Muscle layer of duodenum (tissue), 2 donors: Measurements from ENCODE around the gene NCKAP5.

Experiments used
- H3K27ac ChIP-seq: one replicate; pipeline ENCODE4 v1.7.0; 2013; ENCODE audit warnings: mild to moderate bottlenecking, low read length
- H3K27me3 ChIP-seq: one replicate; pipeline ENCODE4 v1.7.0; 2013; ENCODE audit warnings: low read depth, mild to moderate bottlenecking, control low read depth, low read length
- H3K36me3 ChIP-seq, 2 donors: one replicate each; pipeline ENCODE4 v1.7.0; 2013; ENCODE audit warnings: low read length in 2 of 2, control low read depth in 1 of 2, mild to moderate bottlenecking in 1 of 2; ENCODE audit not compliant: insufficient read depth in 2 of 2, control insufficient read depth in 1 of 2
- H3K4me1 ChIP-seq, 2 donors: one replicate each; pipeline ENCODE4 v1.7.0; 2013; ENCODE audit warnings: low read length in 2 of 2, mild to moderate bottlenecking in 2 of 2, control low read depth in 1 of 2, moderate library complexity in 1 of 2; ENCODE audit not compliant: insufficient read depth in 2 of 2, control insufficient read depth in 1 of 2
- H3K4me3 ChIP-seq, 2 donors: one replicate each; pipeline ENCODE4 v1.7.0; 2013; ENCODE audit warnings: low read length in 2 of 2, low read depth in 1 of 2, mild to moderate bottlenecking in 1 of 2
- H3K9me3 ChIP-seq, 2 donors: one replicate each; pipeline ENCODE4 v1.7.0; 2013; ENCODE audit warnings: low read length in 2 of 2, control low read depth in 1 of 2, mild to moderate bottlenecking in 1 of 2; ENCODE audit not compliant: control insufficient read depth in 1 of 2
- donor health status: healthy.

Gene NCKAP5

DNA sequence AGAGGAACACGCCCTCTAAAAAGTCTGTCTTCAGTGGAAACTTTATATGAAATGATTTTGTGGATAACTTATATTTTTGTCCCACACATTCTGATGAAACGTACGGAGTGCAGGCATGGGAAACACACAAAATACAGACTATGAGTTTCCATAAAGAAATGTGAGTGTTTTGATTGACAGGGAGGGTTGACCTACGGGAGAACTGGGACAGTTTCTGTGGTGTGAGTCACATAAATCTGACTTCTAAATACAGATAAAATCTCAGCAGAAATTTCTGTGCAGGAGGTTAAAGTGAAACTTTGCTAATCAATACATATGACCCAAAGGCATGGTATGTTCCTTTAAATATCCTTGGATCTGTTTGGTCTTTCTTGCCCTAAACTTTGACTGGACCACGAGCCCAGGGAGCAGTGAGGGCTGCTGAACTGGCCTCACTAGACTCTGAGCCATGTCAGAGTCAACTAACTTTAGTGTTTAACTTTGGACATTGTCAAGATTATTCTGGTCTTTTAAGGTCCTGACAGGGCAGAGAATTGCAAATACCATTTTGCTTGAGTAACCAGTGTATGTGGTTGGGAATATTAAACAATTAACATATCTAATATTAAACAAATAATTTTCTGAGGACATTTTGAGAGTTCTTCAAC, 691.4 kb downstream of the NCKAP5 start:
- no peaks in the 10 kb centered on the region for H3K4me1 ChIP-seq
- no peaks in the 10 kb centered on the region for H3K9me3 ChIP-seq
- H3K4me3 ChIP-seq = no peak overlapping the region
- H3K36me3 ChIP-seq = no peaks in the 10 kb centered on the region
- no peak overlapping the region for H3K27ac ChIP-seq
- no peaks in the 10 kb centered on the region for H3K27me3 ChIP-seq

DNA sequence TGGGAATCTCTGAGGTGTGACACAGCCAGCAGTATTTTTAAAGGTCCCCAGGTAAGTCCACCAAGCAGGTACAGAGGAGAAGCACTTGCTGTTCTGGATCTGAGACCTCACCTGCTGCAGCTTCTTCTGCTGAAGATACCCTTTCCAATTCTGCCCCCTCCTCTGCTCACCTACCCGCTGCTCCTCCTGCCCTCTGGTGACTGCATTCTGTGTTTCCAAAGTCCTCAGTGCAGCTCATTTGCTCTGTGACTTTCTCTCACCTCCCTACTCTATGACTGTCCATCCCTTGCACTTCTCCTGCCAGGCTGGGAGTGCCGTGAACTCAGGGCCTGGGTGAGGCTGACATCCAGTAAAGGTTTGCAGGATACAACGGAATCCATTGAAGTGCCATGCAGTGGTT, 693.1 kb downstream of the NCKAP5 start:
- H3K9me3 ChIP-seq = no peaks in the 10 kb centered on the region
- no peaks in the 10 kb centered on the region for H3K27me3 ChIP-seq
- no peak overlapping the region for H3K27ac ChIP-seq
- no peaks in the 10 kb centered on the region for H3K36me3 ChIP-seq
- no peaks in the 10 kb centered on the region for H3K4me1 ChIP-seq
- no peak overlapping the region for H3K4me3 ChIP-seq

DNA sequence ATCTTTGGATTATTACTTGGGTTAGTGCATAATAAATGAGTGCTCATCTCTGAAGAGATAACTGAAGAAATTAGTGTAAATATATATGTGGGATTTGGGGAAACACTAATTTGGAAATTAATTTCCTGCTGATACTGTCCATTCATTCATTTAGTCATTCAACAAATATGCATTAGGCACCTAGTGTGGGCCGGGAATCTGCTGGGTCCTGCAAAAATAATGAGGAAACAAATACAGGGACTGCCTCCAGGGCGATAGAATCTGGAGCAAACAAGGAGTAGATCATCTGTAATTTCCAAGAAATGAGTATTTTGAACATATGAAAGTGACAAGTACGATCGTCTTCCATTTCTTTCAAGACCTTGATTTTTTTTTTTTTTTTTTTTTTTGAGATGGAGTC, 694.5 kb downstream of the NCKAP5 start:
- Histone ChIP-seq H3K4me3 (no peak overlapping the region), H3K27ac (no peak overlapping the region), H3K9me3 (no peaks in the 10 kb centered on the region)

DNA sequence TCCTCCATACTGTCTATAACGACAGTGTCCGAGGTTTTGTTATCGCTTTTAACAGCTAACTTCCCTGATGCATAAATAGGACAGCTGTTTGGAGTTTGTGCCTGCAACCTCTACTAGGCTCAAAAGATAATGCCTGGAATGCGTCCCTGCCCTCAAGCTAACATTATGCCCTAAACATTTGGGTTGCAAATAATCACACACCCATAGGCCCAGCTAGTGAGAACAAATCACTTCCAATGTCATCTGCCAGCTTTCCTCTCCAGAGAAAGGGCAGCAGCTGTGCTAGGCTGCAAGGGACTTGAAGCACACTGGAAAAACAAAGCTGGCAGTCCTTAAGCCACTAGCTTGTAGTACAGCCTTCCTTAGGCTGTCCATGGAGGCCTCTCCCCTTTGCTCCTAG, 696.4 kb downstream of the NCKAP5 start:
- Histone ChIP-seq H3K36me3 (no peaks in the 10 kb centered on the region), H3K4me3 (no peak overlapping the region), H3K4me1 (no peaks in the 10 kb centered on the region), H3K9me3 (no peaks in the 10 kb centered on the region), H3K27me3 (no peaks in the 10 kb centered on the region), H3K27ac (no peak overlapping the region)

More for the DNA sequence above, 694.5 kb downstream of the NCKAP5 start:
- no peaks in the 10 kb centered on the region for H3K4me1 ChIP-seq
- no peaks in the 10 kb centered on the region for H3K27me3 ChIP-seq
- no peaks in the 10 kb centered on the region for H3K36me3 ChIP-seq

DNA sequence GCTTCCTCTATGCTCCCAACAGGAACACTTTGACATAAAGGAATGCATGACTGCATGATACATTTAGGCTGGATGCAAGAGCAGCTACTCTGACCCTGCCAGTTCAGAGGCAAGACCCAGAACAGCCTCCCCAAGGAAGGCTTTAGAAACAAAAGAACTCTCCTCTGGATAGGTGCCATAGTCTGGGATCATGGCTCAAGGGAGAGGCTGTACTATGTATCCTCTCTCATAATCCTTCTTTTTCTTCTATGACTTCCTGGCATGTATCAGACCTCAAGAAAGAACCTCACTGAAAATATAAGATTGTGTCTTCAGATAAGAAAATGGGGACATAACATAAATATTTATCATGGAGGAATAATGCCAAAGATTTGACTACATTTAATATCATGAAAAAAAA, 704.3 kb downstream of the NCKAP5 start:
- no peaks in the 10 kb centered on the region for H3K36me3 ChIP-seq

DNA sequence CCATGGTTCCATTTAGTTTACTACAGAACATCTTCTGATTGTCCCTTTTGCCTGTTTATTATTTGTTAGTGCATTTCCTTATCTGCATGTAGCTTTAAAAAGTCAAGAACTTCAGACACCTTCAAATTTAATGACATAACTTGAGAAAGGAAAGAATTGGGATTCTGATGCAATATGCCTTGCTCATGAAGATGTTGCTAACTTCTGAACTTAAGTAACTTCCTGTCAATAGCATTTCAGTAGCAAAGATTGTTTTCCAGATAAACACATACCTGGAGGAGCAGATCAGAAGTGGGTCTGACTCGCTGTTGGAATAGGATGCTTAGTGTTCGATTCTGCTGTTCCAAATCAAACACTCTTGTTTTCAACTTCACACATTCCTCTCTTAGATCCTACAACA, 708.0 kb downstream of the NCKAP5 start:
- Histone ChIP-seq H3K27ac (no peak overlapping the region), H3K9me3 (no peaks in the 10 kb centered on the region), H3K4me1 (no peaks in the 10 kb centered on the region), H3K27me3 (no peaks in the 10 kb centered on the region), H3K36me3 (no peaks in the 10 kb centered on the region), H3K4me3 (no peak overlapping the region)

More for the DNA sequence above, 704.3 kb downstream of the NCKAP5 start:
- Histone ChIP-seq H3K27ac (no peak overlapping the region), H3K4me1 (no peaks in the 10 kb centered on the region), H3K9me3 (no peaks in the 10 kb centered on the region), H3K4me3 (no peak overlapping the region), H3K27me3 (no peaks in the 10 kb centered on the region)

DNA sequence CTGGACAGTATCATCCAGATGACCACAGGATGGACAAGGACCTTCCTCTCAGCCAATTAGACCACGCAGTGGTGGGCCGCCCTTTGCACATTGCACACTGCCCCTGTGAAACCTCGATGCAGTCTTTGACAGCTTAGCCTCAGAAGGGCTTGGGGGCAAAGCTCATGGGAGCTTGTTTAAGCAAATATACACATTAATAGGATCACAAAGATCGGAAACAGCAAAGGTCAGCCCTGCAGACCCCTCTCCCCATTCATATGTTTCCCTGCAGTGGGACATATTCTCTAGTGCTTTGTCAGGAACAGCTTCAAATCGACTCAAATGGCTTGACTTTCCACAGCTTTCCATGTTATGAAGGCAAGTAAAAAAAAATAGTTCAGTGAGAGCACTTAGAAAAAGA, 708.7 kb downstream of the NCKAP5 start:
- Histone ChIP-seq H3K27ac (no peak overlapping the region), H3K4me3 (no peak overlapping the region), H3K36me3 (no peaks in the 10 kb centered on the region), H3K4me1 (no peaks in the 10 kb centered on the region), H3K27me3 (no peaks in the 10 kb centered on the region), H3K9me3 (no peaks in the 10 kb centered on the region)

DNA sequence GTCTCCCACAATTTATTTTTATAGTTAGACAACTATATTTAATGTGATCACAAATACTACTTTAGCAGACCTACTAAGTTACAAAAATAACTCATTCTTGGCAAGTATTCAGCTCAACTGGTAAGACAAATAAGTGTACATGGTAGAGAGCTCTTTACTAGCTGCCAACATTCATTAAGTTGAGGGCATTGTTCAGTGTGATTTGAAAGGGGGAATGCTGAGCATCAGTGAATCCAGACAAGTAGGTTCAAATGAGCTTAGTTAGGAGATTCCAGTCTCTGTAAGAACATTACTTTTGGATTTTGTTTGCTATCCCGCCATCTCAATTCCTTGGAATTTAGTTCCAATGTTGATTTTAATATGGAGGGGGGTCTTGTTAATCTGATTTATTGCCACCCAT, 710.9 kb downstream of the NCKAP5 start:
- H3K27me3 ChIP-seq = no peaks in the 10 kb centered on the region
- no peak overlapping the region for H3K27ac ChIP-seq
- no peaks in the 10 kb centered on the region for H3K4me1 ChIP-seq
- H3K9me3 ChIP-seq = no peaks in the 10 kb centered on the region
- no peak overlapping the region for H3K4me3 ChIP-seq
- no peaks in the 10 kb centered on the region for H3K36me3 ChIP-seq

DNA sequence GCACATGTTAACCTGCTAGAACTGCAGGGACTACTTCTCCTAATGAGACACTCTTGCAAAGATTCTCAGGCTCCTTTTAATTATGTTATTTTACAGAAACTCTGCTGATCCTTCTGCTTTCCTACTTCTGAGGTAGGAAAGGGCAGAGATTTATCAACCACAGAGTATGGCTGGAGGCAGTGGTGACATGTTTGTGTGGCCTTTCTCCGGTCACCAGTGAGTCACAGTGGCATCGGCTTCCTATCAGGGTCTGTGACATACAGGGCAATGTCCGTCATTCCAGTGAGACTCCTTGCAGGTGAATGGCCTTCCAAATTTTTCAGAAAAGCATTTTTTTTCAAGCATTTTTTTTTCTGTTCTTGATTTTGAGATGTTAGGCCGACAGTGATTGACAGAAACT, 717.6 kb downstream of the NCKAP5 start:
- no peaks in the 10 kb centered on the region for H3K36me3 ChIP-seq
- no peak overlapping the region for H3K27ac ChIP-seq
- no peak overlapping the region for H3K4me3 ChIP-seq
- no peaks in the 10 kb centered on the region for H3K4me1 ChIP-seq
- H3K27me3 ChIP-seq = no peaks in the 10 kb centered on the region
- no peaks in the 10 kb centered on the region for H3K9me3 ChIP-seq

DNA sequence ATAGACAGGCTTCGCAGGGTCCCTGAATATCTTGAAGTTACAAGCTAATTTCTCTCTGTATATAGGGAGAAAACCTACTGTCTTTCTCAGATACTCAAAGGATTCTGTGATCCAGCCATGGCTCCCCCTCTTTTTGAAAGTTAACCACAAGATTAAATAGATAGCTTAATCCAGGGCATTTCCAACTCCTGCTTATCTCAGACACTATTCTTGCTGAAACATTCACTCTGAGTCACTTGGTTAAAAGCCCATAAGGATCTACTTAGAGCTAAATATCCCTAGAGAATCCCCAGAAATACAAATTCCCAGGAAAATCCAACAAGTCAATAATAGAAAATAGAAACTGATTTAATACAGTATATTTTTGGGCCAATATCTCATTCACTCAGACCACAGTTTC, 719.1 kb downstream of the NCKAP5 start:
- Histone ChIP-seq H3K27me3 (no peaks in the 10 kb centered on the region), H3K27ac (no peak overlapping the region), H3K4me3 (no peak overlapping the region), H3K9me3 (no peaks in the 10 kb centered on the region), H3K36me3 (no peaks in the 10 kb centered on the region), H3K4me1 (no peaks in the 10 kb centered on the region)

DNA sequence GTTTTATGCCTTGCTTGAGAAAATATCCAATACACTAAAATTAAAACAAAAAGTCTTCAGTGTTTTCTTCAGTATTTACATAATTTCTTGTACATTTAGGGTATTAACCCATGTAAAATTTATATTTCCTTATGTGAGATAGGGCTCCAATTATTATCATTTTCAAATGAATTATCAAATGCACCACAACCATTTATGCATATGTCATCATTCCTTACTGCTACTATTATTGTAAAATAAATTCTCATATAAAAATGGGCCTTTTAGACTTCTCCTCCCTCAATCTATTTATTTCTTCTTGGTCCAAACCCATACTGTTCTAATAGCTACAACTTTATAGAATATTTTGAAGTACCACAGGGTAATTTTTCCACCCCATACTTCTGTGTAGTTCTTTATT, 722.9 kb downstream of the NCKAP5 start:
- Histone ChIP-seq H3K4me3 (no peak overlapping the region), H3K4me1 (no peaks in the 10 kb centered on the region), H3K27me3 (no peaks in the 10 kb centered on the region), H3K36me3 (no peaks in the 10 kb centered on the region), H3K9me3 (no peaks in the 10 kb centered on the region), H3K27ac (no peak overlapping the region)

DNA sequence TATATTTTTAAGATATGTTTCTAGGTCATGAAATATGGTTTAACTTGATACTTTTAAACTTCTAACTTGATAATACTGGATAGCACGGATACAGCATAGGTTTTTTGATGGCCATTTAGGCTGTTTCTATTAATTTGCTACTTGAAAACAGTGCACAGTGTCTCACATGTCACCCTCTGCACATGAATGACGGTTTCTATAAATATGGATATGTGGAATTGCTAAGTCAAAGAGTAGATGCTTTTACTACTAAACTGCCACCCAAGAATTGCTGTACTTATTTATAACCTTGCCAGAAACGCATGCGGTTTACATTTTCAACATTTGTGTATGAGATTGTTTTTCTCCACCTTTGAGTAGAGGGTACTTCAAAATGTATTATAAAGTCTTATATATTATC, 723.7 kb downstream of the NCKAP5 start:
- Histone ChIP-seq H3K27ac (no peak overlapping the region), H3K4me1 (no peaks in the 10 kb centered on the region), H3K27me3 (no peaks in the 10 kb centered on the region), H3K4me3 (no peak overlapping the region), H3K36me3 (no peaks in the 10 kb centered on the region), H3K9me3 (no peaks in the 10 kb centered on the region)
